NCI-H1092 treated with DMSO at 0.1 percent for 48 hours (cell line): Measurements from ENCODE around the gene ZEB1.
"Not testable (repeated sequence)": the region's sequence is repeated elsewhere in the genome, so short reads cannot be mapped to it uniquely, and the experiment has no call there.

Experiments used
- DNase-seq: peaks from one replicate; lab custom pipeline; 2025; lab: John Stamatoyannopoulos, UW

Gene ZEB1

GRCh38 chr10:31424473-31424872 lies 105.5 kb downstream of the ZEB1 start:
- DNase-seq, result no peak

GRCh38 chr10:31426401-31426800 lies 107.4 kb downstream of the ZEB1 start:
- DNase-seq, result no peak

GRCh38 chr10:31427334-31427733 lies 108.3 kb downstream of the ZEB1 start:
- DNase-seq, result not testable (repeated sequence)

- not testable (repeated sequence) for DNase-seq
These were observed 109.5 kb downstream of the ZEB1 start for GRCh38 chr10:31428499-31428898.

- no peak for DNase-seq
These were observed 112.0 kb downstream of the ZEB1 start for GRCh38 chr10:31431021-31431420.

- DNase-seq, result no peak
These were observed 118.9 kb downstream of the ZEB1 start for GRCh38 chr10:31437959-31438358.

GRCh38 chr10:31451766-31452165 lies 132.8 kb downstream of the ZEB1 start:
- no peak for DNase-seq

- no peak for DNase-seq
These were observed 137.5 kb downstream of the ZEB1 start for GRCh38 chr10:31456468-31456867.

- DNase-seq, result no peak
These were observed 138.8 kb downstream of the ZEB1 start for GRCh38 chr10:31457858-31458257.

GRCh38 chr10:31458974-31459373 lies 140.0 kb downstream of the ZEB1 start:
- no peak for DNase-seq

- DNase-seq, result no peak
These were observed 141.2 kb downstream of the ZEB1 start for GRCh38 chr10:31460242-31460641.

- DNase-seq, result no peak
These were observed 145.5 kb downstream of the ZEB1 start for GRCh38 chr10:31464552-31464951.

- DNase-seq, result no peak
These were observed 147.3 kb downstream of the ZEB1 start for GRCh38 chr10:31466313-31466712.

- DNase-seq, result no peak
These were observed 148.9 kb downstream of the ZEB1 start for GRCh38 chr10:31467791-31468535.

- DNase-seq, result no peak
These were observed 149.5 kb downstream of the ZEB1 start for GRCh38 chr10:31468536-31468859.

- no peak for DNase-seq
These were observed 156.5 kb downstream of the ZEB1 start for GRCh38 chr10:31475519-31475918.

GRCh38 chr10:31476088-31476487 lies 157.1 kb downstream of the ZEB1 start:
- DNase-seq, result no peak

GRCh38 chr10:31477584-31477983 lies 158.6 kb downstream of the ZEB1 start:
- DNase-seq, result no peak

- DNase-seq, result no peak
These were observed 160.7 kb downstream of the ZEB1 start for GRCh38 chr10:31479752-31480151.

GRCh38 chr10:31483546-31483945 lies 164.5 kb downstream of the ZEB1 start:
- DNase-seq, result no peak

GRCh38 chr10:31484431-31485135 lies 165.6 kb downstream of the ZEB1 start:
- no peak for DNase-seq

GRCh38 chr10:31490858-31491504 lies 172.0 kb downstream of the ZEB1 start:
- DNase-seq, result no peak

GRCh38 chr10:31507427-31507826 lies 188.4 kb downstream of the ZEB1 start:
- no peak for DNase-seq
